K562 (cell line): Measurements from ENCODE around the gene HPD. TPM values are rescaled to one million over a fixed set of nuclear protein-coding genes. Genes with fewer than 3 reads are reported as not detected.

Experiments used
- CBX1 ChIP-seq: sonication (generic); IDR thresholded peaks from 2 replicates; pipeline ENCODE4 v1.6.1; 2016; ENCODE audit warnings: antibody characterized with exemption, low read depth, mild to moderate bottlenecking
- CHD4 ChIP-seq: fragments of 200-600 bp; sonication (generic); IDR thresholded peaks from 3 replicates; pipeline ENCODE4 v1.6.1; 2012; ENCODE audit warnings: low read depth, mild to moderate bottlenecking, mixed read lengths, low read length, inconsistent platforms; ENCODE audit not compliant: insufficient read depth, insufficient replicate concordance, poor library complexity, severe bottlenecking
- CHD7 ChIP-seq: fragments of 200-600 bp; sonication (generic); IDR thresholded peaks from one replicate; pipeline ENCODE4 v1.6.1; 2012; ENCODE audit warnings: mild to moderate bottlenecking, low read depth, low read length, inconsistent platforms
- E2F5 ChIP-seq: sonication (generic); formaldehyde crosslinking; IDR thresholded peaks from 2 replicates; pipeline ENCODE4 v1.8.0; 2022; ENCODE audit warnings: mild to moderate bottlenecking, missing genetic modification reagents
- EP400 ChIP-seq: fragments of 450-650 bp; IDR thresholded peaks from 2 replicates; pipeline ENCODE4 v1.6.1; 2017; ENCODE audit warnings: antibody characterized with exemption, mild to moderate bottlenecking, moderate library complexity
- KHSRP ChIP-seq: fragments of 450-650 bp; IDR thresholded peaks from 2 replicates; pipeline ENCODE4 v1.6.1; 2017
- MAFK ChIP-seq: IDR thresholded peaks from 2 replicates; pipeline ENCODE4 v1.6.1; 2011; ENCODE audit warnings: low read length, improper control_type of control experiment
- OTX1 ChIP-seq: fragments of 450-650 bp; formaldehyde crosslinking; IDR thresholded peaks from 2 replicates; pipeline ENCODE4 v1.4.0; 2022; ENCODE audit warnings: mild to moderate bottlenecking
- TOE1 ChIP-seq, 2 experiments: fragments of 450-650 bp in 1 of 2; sonication (generic) in 1 of 2; formaldehyde crosslinking in 1 of 2; IDR thresholded peaks; 2 replicates each; pipeline versions ENCODE4 v1.7.1 to v1.8.0; 2016 to 2022; ENCODE audit warnings: borderline replicate concordance in 2 of 2, mild to moderate bottlenecking in 2 of 2, antibody characterized with exemption in 1 of 2, inconsistent platforms in 1 of 2, low read depth in 1 of 2, missing genetic modification reagents in 1 of 2, moderate library complexity in 1 of 2
- ZHX1 ChIP-seq: fragments of 150-350 bp; conservative IDR thresholded peaks from 2 replicates; pipeline ENCODE4 v1.6.1; 2014; ENCODE audit warnings: low read length
- ZNF263 ChIP-seq: sonication (generic); formaldehyde crosslinking; IDR thresholded peaks from 2 replicates; pipeline ENCODE4 v1.8.0; 2022; ENCODE audit warnings: mild to moderate bottlenecking, missing genetic modification reagents, borderline replicate concordance
- polyA plus RNA-seq, 8 experiments: library from polyadenylated mRNA; depleted of rRNA in 4 of 8; stranded (reverse) in 5 of 8; unstranded in 3 of 8; fragments of >200 nt; fragmentation: Nextera tagmentation in 2 of 8; fragmentation: Illumina TruSeq in 1 of 8; extraction: Ambion mirVana in 2 of 8; extraction: Trizol in 1 of 8; gene quantifications; 2 replicates each; pipeline versions ENCODE4 v1.2.1 to v1.2.3, GENCODE V29; 2011 to 2014; ENCODE audit warnings: inconsistent platforms in 1 of 8, missing spikeins in 1 of 8
- total RNA-seq, 7 experiments: library from RNA; depleted of rRNA in 6 of 7; stranded (reverse); fragments of >200 nt in 6 of 7; fragmentation: Illumina TruSeq in 2 of 7; extraction: Trizol in 2 of 7; gene quantifications; 2 replicates each; pipeline versions ENCODE4 v1.2.1 to v1.2.3, GENCODE V29; 2011 to 2021; ENCODE audit warnings: low replicate concordance in 1 of 7

Gene HPD
- total and polyA plus RNA-seq, 9 of the 15 experiments (the other 6 are each of a cell fraction or from before 2014, with no cell fraction given): 0.06 to 0.29 (median 0.07) TPM; not detected in 4

- no peak for TF ChIP-seq CHD4
- TF ChIP-seq E2F5: no peak
- TF ChIP-seq MAFK: no peak
- TF ChIP-seq TOE1 (IDR thresholded peaks at IDR 0.05; ENCODE audit: borderline replicate concordance): no peak
- no peak for TF ChIP-seq TOE1 (CRISPR knock-in tag; IDR thresholded peaks at IDR 0.05; ENCODE audit: borderline replicate concordance, low read depth)
- no peak for TF ChIP-seq CHD7
- TF ChIP-seq ZNF263: peak; percentile 77; the same call in 1 of the 2 replicates
- peak; percentile 74 for TF ChIP-seq EP400
- no peak for TF ChIP-seq KHSRP
- no peak for TF ChIP-seq ZHX1
- no peak; the same call in 1 of the 2 replicates for TF ChIP-seq CBX1
- peak; percentile 54 for TF ChIP-seq OTX1 (CRISPR knock-in tag)
Observed at GRCh38 chr12:121802843-121803698, 55.6 kb downstream of the HPD start (continued).
